ENCODE results near the gene PIP5K1C. TPM values are rescaled to one million over a fixed set of nuclear protein-coding genes. Genes with fewer than 3 reads are reported as not detected.
A peak's percentile ranks its signal among the peaks of the same experiment; 100 is the strongest.
"Not testable (repeated sequence)": the region's sequence is repeated elsewhere in the genome, so short reads cannot be mapped to it uniquely, and the experiment has no call there.

PIP5K1C gene
- total and polyA plus RNA-seq, 9 donors = 8.4 to 30.0 (median 23.9) TPM

DNA sequence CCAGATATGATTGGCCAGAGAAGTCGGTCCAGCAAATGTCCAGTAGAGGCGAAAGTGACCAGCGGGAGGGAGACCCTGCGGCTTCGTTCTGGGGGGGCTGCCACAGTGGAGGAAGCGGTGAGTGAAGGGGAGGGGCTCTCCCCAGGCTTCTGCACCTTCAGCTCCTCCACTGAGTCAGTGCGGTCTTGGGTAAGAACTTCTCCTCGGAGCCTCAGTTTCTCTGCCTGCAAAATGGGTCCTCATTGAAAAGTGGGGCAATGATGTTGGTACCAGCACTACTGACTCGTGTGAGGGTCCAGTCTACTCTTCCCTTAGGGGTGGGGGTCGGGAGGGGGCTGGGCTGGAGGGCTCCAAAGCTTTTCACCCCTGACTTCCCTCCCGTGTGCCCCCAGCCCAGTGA, 110.8 kb downstream of the PIP5K1C start:
- H3K9me3 ChIP-seq (replicated peaks; ENCODE audit: control insufficient read depth, low read depth, low read length) = no peaks in the 10 kb centered on the region
- 75% methylated on average over 6 of the region's 11 CpGs for WGBS (ENCODE audit: insufficient coverage)
- DNase-seq = no peak
- peaks cover 33% of the 10 kb centered on the region for H3K27me3 ChIP-seq (ENCODE audit: control insufficient read depth, insufficient read depth, low read length)
- H3K36me3 ChIP-seq (ENCODE audit: control insufficient read depth, insufficient read depth, low read length) = no peaks in the 10 kb centered on the region
- H3K4me3 ChIP-seq (ENCODE audit: low read length) = no peak overlapping the region
- no peak overlapping the region for H3K27ac ChIP-seq (ENCODE audit: low read length)
- H3K4me1 ChIP-seq (ENCODE audit: control insufficient read depth, insufficient read depth, low read length) = peaks cover 5% of the 10 kb centered on the region

DNA sequence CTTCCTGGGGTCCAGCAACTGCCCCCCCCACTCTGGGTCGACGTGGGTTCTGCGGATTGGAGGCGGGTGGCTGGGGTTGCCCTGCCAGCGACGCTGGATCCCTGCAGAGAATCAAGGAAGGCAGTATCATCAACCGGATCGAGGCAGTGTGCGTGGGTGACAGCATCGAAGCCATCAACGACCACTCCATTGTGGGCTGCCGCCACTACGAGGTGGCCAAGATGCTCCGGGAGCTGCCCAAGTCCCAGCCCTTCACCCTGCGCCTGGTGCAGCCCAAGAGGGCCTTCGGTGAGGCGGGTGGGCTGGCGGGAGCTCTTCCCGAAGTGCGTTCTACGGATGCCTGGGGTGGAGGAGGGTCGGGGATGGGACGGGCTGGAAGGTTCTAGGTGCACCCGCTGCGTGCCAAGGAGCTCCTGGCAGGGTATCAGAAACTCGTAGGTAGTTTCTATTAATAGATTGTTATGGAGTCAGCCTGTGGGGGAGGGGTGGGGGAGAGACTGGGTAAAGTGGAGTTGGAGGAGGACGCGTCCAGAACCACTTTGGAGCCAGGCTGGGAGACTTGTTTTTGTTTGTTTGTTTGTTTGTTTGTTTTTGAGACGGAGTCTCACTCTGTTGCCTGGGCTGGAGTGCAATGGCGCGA, 113.4 kb downstream of the PIP5K1C start:
- H3K36me3 ChIP-seq (ENCODE audit: control insufficient read depth, insufficient read depth, low read length) = no peaks in the 10 kb centered on the region
- no peaks in the 10 kb centered on the region for H3K9me3 ChIP-seq (replicated peaks; ENCODE audit: control insufficient read depth, low read depth, low read length)
- no peak overlapping the region for H3K4me3 ChIP-seq (ENCODE audit: low read length)
- H3K27me3 ChIP-seq (ENCODE audit: control insufficient read depth, insufficient read depth, low read length) = peaks cover 36% of the 10 kb centered on the region
- H3K27ac ChIP-seq (ENCODE audit: low read length) = no peak overlapping the region
- WGBS (ENCODE audit: insufficient coverage) = 47% methylated on average over 27 of the region's 31 CpGs
- DNase-seq = peak; percentile 7
- peaks cover 5% of the 10 kb centered on the region for H3K4me1 ChIP-seq (ENCODE audit: control insufficient read depth, insufficient read depth, low read length)

DNA sequence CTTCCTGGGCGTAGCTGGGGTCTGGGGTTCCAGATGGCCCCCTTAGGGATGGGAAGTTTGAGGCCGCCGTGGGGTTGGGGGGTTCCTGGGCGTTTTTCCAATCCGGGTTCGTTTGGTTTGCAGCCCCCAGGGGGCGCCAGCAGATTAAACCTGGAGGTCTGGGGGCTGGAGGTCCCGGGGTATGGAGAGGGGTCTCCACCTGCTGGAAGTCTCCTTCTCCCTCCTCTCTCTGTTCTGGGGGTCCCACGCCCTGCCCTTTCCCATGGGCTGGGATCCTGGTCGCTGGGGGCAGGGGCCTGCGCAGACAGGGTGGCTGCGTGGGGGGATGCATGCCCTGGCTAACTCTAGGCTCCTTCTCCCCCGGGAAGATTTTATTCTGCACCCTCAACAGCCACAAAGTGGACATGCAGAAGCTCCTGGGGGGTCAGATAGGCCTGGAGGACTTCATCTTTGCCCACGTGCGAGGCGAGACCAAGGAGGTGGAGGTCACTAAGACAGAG, 114.1 kb downstream of the PIP5K1C start:
- H3K27me3 ChIP-seq (ENCODE audit: control insufficient read depth, insufficient read depth, low read length) = peaks cover 36% of the 10 kb centered on the region
- H3K4me3 ChIP-seq (ENCODE audit: low read length) = peak overlapping the region; percentile 8
- H3K27ac ChIP-seq (ENCODE audit: low read length) = no peak overlapping the region
- H3K36me3 ChIP-seq (ENCODE audit: control insufficient read depth, insufficient read depth, low read length) = no peaks in the 10 kb centered on the region
- DNase-seq = no peak
- 39% methylated on average over 4 of the region's 16 CpGs for WGBS (ENCODE audit: insufficient coverage)
- H3K9me3 ChIP-seq (replicated peaks; ENCODE audit: control insufficient read depth, low read depth, low read length) = no peaks in the 10 kb centered on the region
- peaks cover 5% of the 10 kb centered on the region for H3K4me1 ChIP-seq (ENCODE audit: control insufficient read depth, insufficient read depth, low read length)

DNA sequence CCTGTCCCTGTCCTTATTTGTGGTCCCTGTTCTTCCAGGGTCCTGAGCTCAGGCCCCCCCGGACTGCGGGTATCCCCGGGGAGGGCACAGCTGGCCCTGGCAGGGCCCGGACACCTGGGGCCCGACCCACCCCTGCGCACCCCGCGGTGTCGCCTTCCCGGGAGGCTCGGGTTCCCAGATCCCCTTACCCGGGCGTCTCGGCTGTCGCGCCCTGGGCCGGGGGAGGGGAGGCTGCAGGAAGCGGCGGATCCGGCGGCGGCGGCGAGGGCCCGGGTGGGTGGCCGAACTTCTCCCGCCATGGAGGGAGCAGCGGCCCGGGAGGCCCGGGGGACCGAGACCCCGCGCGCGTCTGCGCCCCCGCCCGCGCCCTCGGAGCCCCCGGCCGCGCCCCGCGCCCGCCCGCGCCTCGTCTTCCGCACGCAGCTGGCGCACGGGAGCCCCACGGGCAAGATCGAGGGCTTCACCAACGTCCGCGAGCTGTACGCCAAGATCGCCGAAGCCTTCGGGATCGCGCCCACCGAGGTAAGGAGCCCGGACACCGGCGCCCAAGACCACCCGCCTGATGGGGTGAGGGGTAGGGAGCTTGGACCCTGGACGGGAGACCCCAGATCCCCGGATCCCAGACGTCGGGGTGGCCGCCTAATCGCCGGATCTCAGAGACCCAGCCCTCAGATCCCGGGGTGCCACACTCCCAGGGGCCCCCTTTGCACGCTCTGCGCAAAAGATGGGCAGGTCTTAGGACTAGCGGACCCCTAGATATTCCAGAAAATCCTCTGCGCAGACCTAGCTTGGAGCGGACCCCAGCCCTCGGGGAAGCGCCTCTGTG, 114.8 kb downstream of the PIP5K1C start, which contains the start of gene GIPC3:
Gene GIPC3 (plus strand): TSS at position 178 of the 826 bp plus-strand sequence. CDS start 120 bp downstream, at position 298.
- H3K36me3 ChIP-seq (ENCODE audit: control insufficient read depth, insufficient read depth, low read length) = no peaks in the 10 kb centered on the region
- peak within 1 kb of the TSS; percentile 8 for H3K4me3 ChIP-seq (ENCODE audit: low read length)
- WGBS (ENCODE audit: insufficient coverage) = 3% methylated on average over 80 of the region's 84 CpGs
- peaks cover 5% of the 10 kb centered on the region for H3K4me1 ChIP-seq (ENCODE audit: control insufficient read depth, insufficient read depth, low read length)
- peaks cover 36% of the 10 kb centered on the region for H3K27me3 ChIP-seq (ENCODE audit: control insufficient read depth, insufficient read depth, low read length)
- no peaks in the 10 kb centered on the region for H3K9me3 ChIP-seq (replicated peaks; ENCODE audit: control insufficient read depth, low read depth, low read length)
- no peak for DNase-seq
- no peak within 1 kb of the TSS for H3K27ac ChIP-seq (ENCODE audit: low read length)

DNA sequence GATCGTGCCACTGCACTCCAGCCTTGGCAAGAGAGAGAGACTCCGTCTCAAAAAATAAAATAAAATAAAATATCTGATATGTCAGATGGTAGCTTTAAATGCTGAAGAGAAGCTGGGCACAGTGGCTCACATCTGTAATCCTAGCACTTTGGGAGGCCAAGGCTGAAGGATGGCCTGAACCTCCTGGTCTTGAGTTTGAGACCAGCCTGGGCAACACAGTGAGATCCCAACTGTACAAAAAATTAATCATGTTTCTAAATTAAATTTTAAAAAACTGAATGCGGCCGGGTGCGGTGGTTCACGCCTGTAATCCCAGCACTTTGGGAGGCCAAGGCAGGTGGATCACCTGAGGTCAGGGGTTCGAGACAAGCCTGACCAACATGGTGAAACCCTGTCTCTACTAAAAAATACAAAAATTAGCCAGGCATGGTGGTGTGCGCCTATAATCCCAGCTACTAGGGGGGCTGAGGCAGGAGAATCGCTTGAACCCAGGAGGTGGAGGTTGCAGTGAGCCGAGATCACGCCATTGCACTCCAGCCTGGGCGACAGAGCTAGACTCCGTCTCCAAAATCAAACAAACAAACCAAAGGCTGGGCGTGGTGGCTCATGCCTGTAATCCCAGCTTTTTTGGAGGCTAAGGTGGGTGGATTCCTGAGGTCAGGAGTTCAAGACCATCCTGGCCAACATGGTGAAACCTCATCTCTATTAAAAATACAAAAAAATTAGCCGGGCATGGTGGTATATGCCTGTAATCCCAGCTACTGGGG, 116.0 kb downstream of the PIP5K1C start:
- DNase-seq; H3K4me3 ChIP-seq (ENCODE audit: low read length); H3K36me3 ChIP-seq (ENCODE audit: control insufficient read depth, insufficient read depth, low read length); H3K9me3 ChIP-seq (replicated peaks; ENCODE audit: control insufficient read depth, low read depth, low read length); H3K27ac ChIP-seq (ENCODE audit: low read length); H3K4me1 ChIP-seq (ENCODE audit: control insufficient read depth, insufficient read depth, low read length): not testable (repeated sequence)
- H3K27me3 ChIP-seq (ENCODE audit: control insufficient read depth, insufficient read depth, low read length) = peaks cover 36% of the 10 kb centered on the region
- WGBS (ENCODE audit: insufficient coverage) = 100% methylated on average over 4 of the region's 15 CpGs

DNA sequence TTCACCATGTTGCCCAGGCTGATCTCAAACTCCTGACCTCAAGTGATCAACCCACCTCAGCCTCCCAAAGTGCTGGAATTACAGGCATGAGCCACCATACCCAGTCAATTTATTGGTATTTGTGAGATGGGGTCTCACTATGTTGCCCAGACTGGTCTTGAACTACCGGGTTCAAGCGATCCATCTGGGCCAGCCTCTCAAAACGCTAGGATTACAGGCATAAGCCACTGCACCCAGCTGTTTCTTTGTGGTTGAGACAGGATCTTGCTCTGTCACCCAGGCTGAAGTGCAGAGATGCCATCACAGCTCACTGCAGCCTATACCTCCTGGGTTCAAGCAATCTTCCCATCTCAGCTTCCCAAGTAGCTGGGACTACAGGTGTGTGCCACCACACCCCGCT, 118.5 kb downstream of the PIP5K1C start:
- not testable (repeated sequence) for H3K4me1 ChIP-seq (ENCODE audit: control insufficient read depth, insufficient read depth, low read length); H3K4me3 ChIP-seq (ENCODE audit: low read length); DNase-seq; H3K9me3 ChIP-seq (replicated peaks; ENCODE audit: control insufficient read depth, low read depth, low read length); H3K27ac ChIP-seq (ENCODE audit: low read length); H3K36me3 ChIP-seq (ENCODE audit: control insufficient read depth, insufficient read depth, low read length)
- H3K27me3 ChIP-seq (ENCODE audit: control insufficient read depth, insufficient read depth, low read length) = peaks cover 32% of the 10 kb centered on the region
- WGBS (ENCODE audit: insufficient coverage) = 50% methylated on average over 1 of the region's 4 CpGs

Other genes starting within 250 kb of the PIP5K1C start
- gene SMIM24, start 219.9 kb downstream of the PIP5K1C start, total RNA-seq = not detected
- gene SMIM24, start 219.9 kb downstream of the PIP5K1C start, polyA plus RNA-seq (ENCODE audit: insufficient read depth in 1 of 8, insufficient read length in 8 of 8, low replicate concordance in 1 of 8) = 10 to 100 TPM in 1 of 8 donors, 1 to 10 TPM in 1, under 1 TPM in 5, not detected in 1; 0.24 to 30.7 (median 0.34) TPM
- not detected for gene SMIM44, start 217.0 kb downstream of the PIP5K1C start, total RNA-seq
- gene SMIM44, start 217.0 kb downstream of the PIP5K1C start, polyA plus RNA-seq (ENCODE audit: insufficient read depth in 1 of 8, insufficient read length in 8 of 8, low replicate concordance in 1 of 8) = not detected
- 6.4 TPM for gene DOHH, start 199.8 kb downstream of the PIP5K1C start, total RNA-seq
- 10 to 100 TPM in 2 of 8 donors, 1 to 10 TPM in 6; 8.3 to 10.6 (median 9.7) TPM for gene DOHH, start 199.8 kb downstream of the PIP5K1C start, polyA plus RNA-seq (ENCODE audit: insufficient read depth in 1 of 8, insufficient read length in 8 of 8, low replicate concordance in 1 of 8)
- 20.8 TPM for gene FZR1, start 194.2 kb downstream of the PIP5K1C start, total RNA-seq
- 10 to 100 TPM; 26.1 to 47.3 (median 32.2) TPM for gene FZR1, start 194.2 kb downstream of the PIP5K1C start, polyA plus RNA-seq (ENCODE audit: insufficient read depth in 1 of 8, insufficient read length in 8 of 8, low replicate concordance in 1 of 8)
- gene TEKTIP1, start 161.3 kb downstream of the PIP5K1C start, total RNA-seq = 0.49 TPM
- 1 to 10 TPM; 2.6 to 5.2 (median 4.1) TPM for gene TEKTIP1, start 161.3 kb downstream of the PIP5K1C start, polyA plus RNA-seq (ENCODE audit: insufficient read depth in 1 of 8, insufficient read length in 8 of 8, low replicate concordance in 1 of 8)
- gene MFSD12, start 142.9 kb downstream of the PIP5K1C start, total RNA-seq = 15.3 TPM
- 10 to 100 TPM; 22.3 to 39.7 (median 28.3) TPM for gene MFSD12, start 142.9 kb downstream of the PIP5K1C start, polyA plus RNA-seq (ENCODE audit: insufficient read depth in 1 of 8, insufficient read length in 8 of 8, low replicate concordance in 1 of 8)
- gene HMG20B, start 127.5 kb downstream of the PIP5K1C start, total RNA-seq = 39.9 TPM
- 10 to 100 TPM; 34.2 to 47.7 (median 40.8) TPM for gene HMG20B, start 127.5 kb downstream of the PIP5K1C start, polyA plus RNA-seq (ENCODE audit: insufficient read depth in 1 of 8, insufficient read length in 8 of 8, low replicate concordance in 1 of 8)
- gene GIPC3, start 115.0 kb downstream of the PIP5K1C start, total RNA-seq = 0.22 TPM
- 1 to 10 TPM in 7 of 8 donors, under 1 TPM in 1; 0.78 to 1.7 (median 1.3) TPM for gene GIPC3, start 115.0 kb downstream of the PIP5K1C start, polyA plus RNA-seq (ENCODE audit: insufficient read depth in 1 of 8, insufficient read length in 8 of 8, low replicate concordance in 1 of 8)
- 0.53 TPM for gene TBXA2R, start 93.6 kb downstream of the PIP5K1C start, total RNA-seq
- 1 to 10 TPM; 1.6 to 2.8 (median 2.3) TPM for gene TBXA2R, start 93.6 kb downstream of the PIP5K1C start, polyA plus RNA-seq (ENCODE audit: insufficient read depth in 1 of 8, insufficient read length in 8 of 8, low replicate concordance in 1 of 8)
- gene CACTIN, start 73.7 kb downstream of the PIP5K1C start, total RNA-seq = 20.1 TPM
- gene CACTIN, start 73.7 kb downstream of the PIP5K1C start, polyA plus RNA-seq (ENCODE audit: insufficient read depth in 1 of 8, insufficient read length in 8 of 8, low replicate concordance in 1 of 8) = 10 to 100 TPM; 20.2 to 24.1 (median 22.7) TPM
- 0.04 TPM for gene TJP3, start 7.9 kb upstream of the PIP5K1C start, total RNA-seq
- gene TJP3, start 7.9 kb upstream of the PIP5K1C start, polyA plus RNA-seq (ENCODE audit: insufficient read depth in 1 of 8, insufficient read length in 8 of 8, low replicate concordance in 1 of 8) = 1 to 10 TPM in 2 of 8 donors, under 1 TPM in 4, not detected in 2; 0.07 to 3.4 (median 0.66) TPM
- gene APBA3, start 61.2 kb upstream of the PIP5K1C start, total RNA-seq = 14.6 TPM
- 10 to 100 TPM in 7 of 8 donors, 1 to 10 TPM in 1; 9.5 to 16.9 (median 13.4) TPM for gene APBA3, start 61.2 kb upstream of the PIP5K1C start, polyA plus RNA-seq (ENCODE audit: insufficient read depth in 1 of 8, insufficient read length in 8 of 8, low replicate concordance in 1 of 8)
- 61.4 TPM for gene MRPL54, start 62.2 kb upstream of the PIP5K1C start, total RNA-seq
- gene MRPL54, start 62.2 kb upstream of the PIP5K1C start, polyA plus RNA-seq (ENCODE audit: insufficient read depth in 1 of 8, insufficient read length in 8 of 8, low replicate concordance in 1 of 8) = 10 to 100 TPM; 22.6 to 33.2 (median 29.6) TPM
- 0.04 TPM for gene RAX2, start 71.8 kb upstream of the PIP5K1C start, total RNA-seq
- gene RAX2, start 71.8 kb upstream of the PIP5K1C start, polyA plus RNA-seq (ENCODE audit: insufficient read depth in 1 of 8, insufficient read length in 8 of 8, low replicate concordance in 1 of 8) = not detected
- gene MATK, start 85.9 kb upstream of the PIP5K1C start, total RNA-seq = 0.62 TPM
- gene MATK, start 85.9 kb upstream of the PIP5K1C start, polyA plus RNA-seq (ENCODE audit: insufficient read depth in 1 of 8, insufficient read length in 8 of 8, low replicate concordance in 1 of 8) = 1 to 10 TPM in 5 of 8 donors, under 1 TPM in 3; 0.87 to 1.9 (median 1.1) TPM
- gene ZFR2, start 168.6 kb upstream of the PIP5K1C start, total RNA-seq = under 0.01 TPM
- gene ZFR2, start 168.6 kb upstream of the PIP5K1C start, polyA plus RNA-seq (ENCODE audit: insufficient read depth in 1 of 8, insufficient read length in 8 of 8, low replicate concordance in 1 of 8) = under 1 TPM in 6 of 8 donors, not detected in 2; 0.03 to 0.23 (median 0.13) TPM
- 0.04 TPM for gene ATCAY, start 180.2 kb upstream of the PIP5K1C start, total RNA-seq
- under 1 TPM; 0.06 to 0.78 (median 0.24) TPM for gene ATCAY, start 180.2 kb upstream of the PIP5K1C start, polyA plus RNA-seq (ENCODE audit: insufficient read depth in 1 of 8, insufficient read length in 8 of 8, low replicate concordance in 1 of 8)
- 168 TPM for gene NMRK2, start 232.6 kb upstream of the PIP5K1C start, total RNA-seq
- 100 to 1,000 TPM; 146 to 369 (median 300) TPM for gene NMRK2, start 232.6 kb upstream of the PIP5K1C start, polyA plus RNA-seq (ENCODE audit: insufficient read depth in 1 of 8, insufficient read length in 8 of 8, low replicate concordance in 1 of 8)